Osteoblast (primary cell): Measurements from ENCODE around the gene CCDC9. TPM values are rescaled to one million over a fixed set of nuclear protein-coding genes. Genes with fewer than 3 reads are reported as not detected.
A peak's percentile ranks its signal among the peaks of the same experiment; 100 is the strongest.

ENCODE experiments used
- DNase-seq: peaks from one replicate; pipeline ENCODE4 v3.0.0; 2011; ENCODE audit warnings: low spot score, mixed read lengths; ENCODE audit not compliant: insufficient read length; ENCODE audit errors: missing footprints
- H2AFZ ChIP-seq: 2 replicates; pipeline ENCODE4 v1.6.0; 2011; ENCODE audit warnings: mild to moderate bottlenecking, low read length
- H3K27ac ChIP-seq: 2 replicates; pipeline ENCODE4 v1.5.1; 2011; ENCODE audit warnings: mild to moderate bottlenecking, low read depth, low read length, moderate library complexity
- H3K27me3 ChIP-seq: 2 replicates; pipeline ENCODE4 v1.6.0; 2012; ENCODE audit warnings: mild to moderate bottlenecking, control low read depth, inconsistent platforms, low read length, moderate library complexity; ENCODE audit not compliant: insufficient read depth
- H3K36me3 ChIP-seq: 2 replicates; pipeline ENCODE4 v1.5.1; 2011; ENCODE audit warnings: mild to moderate bottlenecking, low read length, control low read depth, moderate library complexity; ENCODE audit not compliant: insufficient read depth
- H3K4me1 ChIP-seq: 2 replicates; pipeline ENCODE4 v1.5.1; 2011; ENCODE audit warnings: mild to moderate bottlenecking, low read length, control low read depth, moderate library complexity; ENCODE audit not compliant: insufficient read depth
- H3K4me2 ChIP-seq: 2 replicates; pipeline ENCODE4 v1.6.0; 2011; ENCODE audit warnings: mild to moderate bottlenecking, low read length; ENCODE audit not compliant: insufficient read depth
- H3K4me3 ChIP-seq: fragments of 200-600 bp; sonication (generic); 3 replicates; pipeline ENCODE4 v1.5.1; 2012; ENCODE audit warnings: mild to moderate bottlenecking, low read length, inconsistent platforms; ENCODE audit not compliant: insufficient read depth
- H3K79me2 ChIP-seq: 2 replicates; pipeline ENCODE4 v1.6.0; 2012; ENCODE audit warnings: mild to moderate bottlenecking, low read length, control low read depth, inconsistent platforms; ENCODE audit not compliant: insufficient read depth
- H3K9me3 ChIP-seq: 2 replicates; pipeline ENCODE4 v1.5.1; 2011; ENCODE audit warnings: low read depth, low read length, control low read depth
- H4K20me1 ChIP-seq: 2 replicates; pipeline ENCODE4 v1.6.0; 2012; ENCODE audit warnings: mild to moderate bottlenecking, low read length, control low read depth; ENCODE audit not compliant: insufficient read depth
- CTCF ChIP-seq: IDR thresholded peaks from 2 replicates; pipeline ENCODE4 v1.5.1; 2011; ENCODE audit warnings: mild to moderate bottlenecking, low read depth, low read length, moderate library complexity; ENCODE audit errors: extremely low read depth
- total RNA-seq: library from RNA; depleted of rRNA; stranded (reverse); fragments of >200 nt; gene quantifications from 2 replicates; pipeline ENCODE4 v1.2.3, GENCODE V29; 2012

CCDC9 gene
- total RNA-seq, 1 donor = 7.6 TPM

DNA sequence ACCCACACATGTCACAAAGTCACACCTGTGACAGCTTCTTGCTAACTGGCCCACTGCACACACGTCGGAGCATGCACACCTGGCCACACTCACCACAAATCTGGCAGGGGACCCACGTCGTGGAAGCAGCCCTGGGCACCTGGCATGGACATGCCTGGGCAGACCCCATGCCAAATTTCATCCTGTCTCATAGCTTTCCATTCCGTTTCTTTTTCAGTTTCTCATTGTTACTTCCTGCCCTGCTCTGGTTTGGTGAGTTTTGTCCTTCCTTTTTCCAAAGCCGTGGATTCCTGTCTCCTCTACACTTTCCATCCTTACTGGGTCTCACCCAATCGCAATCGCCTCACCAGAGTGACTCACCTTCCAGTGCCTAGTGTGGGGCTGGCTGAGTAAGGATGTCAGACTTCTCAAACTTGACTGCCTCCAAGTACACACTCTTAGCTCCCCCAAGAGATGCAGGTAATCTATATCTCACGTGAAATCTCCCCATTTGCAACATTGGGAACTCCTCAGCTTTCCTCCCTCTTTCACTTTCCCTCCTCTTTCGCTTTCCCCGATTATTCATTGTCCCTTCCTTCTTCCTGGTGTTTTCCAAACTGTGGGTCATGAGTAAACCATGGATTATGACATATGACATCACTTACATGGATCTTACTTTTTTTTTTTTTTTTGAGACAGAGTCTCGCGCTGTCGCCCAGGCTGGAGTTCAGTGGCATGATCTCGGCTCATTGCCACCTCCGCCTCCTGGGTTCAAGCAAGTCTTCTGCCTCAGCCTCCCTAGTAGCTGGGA is 23.7 kb upstream of the CCDC9 start:
- peak overlapping the region; percentile 64 for H2AFZ ChIP-seq
- H3K36me3 ChIP-seq = no peaks in the 10 kb centered on the region
- H4K20me1 ChIP-seq = peaks cover 16% of the 10 kb centered on the region
- peak; percentile 98 for DNase-seq
- no peaks in the 10 kb centered on the region for H3K27me3 ChIP-seq
- H3K27ac ChIP-seq = peak overlapping the region; percentile 73
- peaks cover 35% of the 10 kb centered on the region for H3K4me1 ChIP-seq
- peaks cover 33% of the 10 kb centered on the region for H3K79me2 ChIP-seq
- H3K9me3 ChIP-seq = no peaks in the 10 kb centered on the region
- no peak for TF ChIP-seq CTCF
- H3K4me3 ChIP-seq = peak overlapping the region; percentile 63
- peak overlapping the region; percentile 93 for H3K4me2 ChIP-seq

- no peaks in the 10 kb centered on the region for H3K36me3 ChIP-seq
- H3K4me2 ChIP-seq = no peak overlapping the region
- no peak overlapping the region for H2AFZ ChIP-seq
- peaks cover 5% of the 10 kb centered on the region for H3K27me3 ChIP-seq
- H3K4me3 ChIP-seq = no peak overlapping the region
- no peaks in the 10 kb centered on the region for H4K20me1 ChIP-seq
- H3K9me3 ChIP-seq = no peaks in the 10 kb centered on the region
- DNase-seq = no peak
- no peak for TF ChIP-seq CTCF
- H3K27ac ChIP-seq = no peak overlapping the region
- peaks cover 20% of the 10 kb centered on the region for H3K4me1 ChIP-seq
- H3K79me2 ChIP-seq = peaks cover 5% of the 10 kb centered on the region
These were observed 20.2 kb upstream of the CCDC9 start for GRCh38 chr19:47236072-47236675.

DNA sequence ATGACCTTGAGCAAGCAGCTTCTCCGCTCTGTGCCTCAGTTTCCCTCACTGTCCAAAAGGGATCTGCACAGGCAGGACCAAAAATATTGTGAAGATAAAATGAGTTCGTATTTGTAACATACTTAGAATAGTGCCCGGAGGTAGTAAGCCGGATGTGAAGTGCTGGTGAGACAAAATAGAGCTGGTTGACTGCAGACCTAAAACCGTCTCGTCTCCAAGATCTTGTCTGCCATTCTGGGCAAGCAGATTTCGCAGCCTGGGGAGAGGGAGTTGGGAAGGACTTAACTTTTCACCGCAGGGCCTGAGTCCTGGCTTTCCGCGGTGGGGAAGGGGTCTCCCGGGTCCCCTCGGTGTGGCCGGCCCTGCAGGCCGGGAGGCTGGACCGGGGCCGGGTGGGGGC is 17.2 kb upstream of the CCDC9 start:
- TF ChIP-seq CTCF = no peak
- peak overlapping the region; percentile 48 for H3K4me3 ChIP-seq
- no peaks in the 10 kb centered on the region for H3K36me3 ChIP-seq
- DNase-seq = no peak
- peak overlapping the region; percentile 52 for H2AFZ ChIP-seq
- H3K27me3 ChIP-seq = peaks cover 5% of the 10 kb centered on the region
- H3K9me3 ChIP-seq = no peaks in the 10 kb centered on the region
- H3K4me2 ChIP-seq = peak overlapping the region; percentile 63
- H3K27ac ChIP-seq = no peak overlapping the region
- H3K4me1 ChIP-seq = peaks cover 17% of the 10 kb centered on the region
- no peaks in the 10 kb centered on the region for H4K20me1 ChIP-seq
- H3K79me2 ChIP-seq = no peaks in the 10 kb centered on the region

- TF ChIP-seq CTCF = no peak
- peak overlapping the region; percentile 63 for H3K4me2 ChIP-seq
- H3K4me3 ChIP-seq = peak overlapping the region; percentile 48
- H3K79me2 ChIP-seq = no peaks in the 10 kb centered on the region
- no peak overlapping the region for H3K27ac ChIP-seq
- no peaks in the 10 kb centered on the region for H3K9me3 ChIP-seq
- peaks cover 17% of the 10 kb centered on the region for H3K4me1 ChIP-seq
- H3K36me3 ChIP-seq = no peaks in the 10 kb centered on the region
- no peaks in the 10 kb centered on the region for H4K20me1 ChIP-seq
- no peak overlapping the region for H2AFZ ChIP-seq
- peak; percentile 96 for DNase-seq
- peaks cover 5% of the 10 kb centered on the region for H3K27me3 ChIP-seq
These were observed 16.6 kb upstream of the CCDC9 start for GRCh38 chr19:47239610-47240296.
